WERI-Rb-1 (cell line): Measurements from ENCODE around the gene RIN3.
A peak's percentile ranks its signal among the peaks of the same experiment; 100 is the strongest.
"Not testable (repeated sequence)": the region's sequence is repeated elsewhere in the genome, so short reads cannot be mapped to it uniquely, and the experiment has no call there.

Experiments
- DNase-seq: peaks from one replicate; pipeline ENCODE4 v3.0.0-alpha.2; 2020
- H3K27ac ChIP-seq: fragments of 250-450 bp; sonication (Bioruptor Pico); 2 replicates; pipeline ENCODE4 v1.5.1; 2020; ENCODE audit warnings: mild to moderate bottlenecking, moderate library complexity
- H3K27me3 ChIP-seq: fragments of 250-450 bp; sonication (Bioruptor Pico); 2 replicates; pipeline ENCODE4 v1.5.1; 2021; ENCODE audit warnings: mild to moderate bottlenecking, low read depth, moderate library complexity; ENCODE audit not compliant: insufficient read depth, severe bottlenecking
- H3K36me3 ChIP-seq: fragments of 250-450 bp; sonication (Bioruptor Pico); 2 replicates; pipeline ENCODE4 v1.5.1; 2020; ENCODE audit warnings: mild to moderate bottlenecking, moderate library complexity
- H3K4me3 ChIP-seq: 2 replicates; pipeline ENCODE4 v1.5.1; 2011; ENCODE audit warnings: low read depth, mild to moderate bottlenecking, control low read depth, low read length
- H3K9me3 ChIP-seq: fragments of 250-450 bp; sonication (Bioruptor Pico); 2 replicates; pipeline ENCODE4 v1.5.1; 2021; ENCODE audit warnings: mild to moderate bottlenecking, moderate library complexity; ENCODE audit not compliant: severe bottlenecking
- TF ChIP-seq, protein P1 (sequence below): IDR thresholded peaks from 2 replicates; pipeline ENCODE4 v1.5.1; 2011; ENCODE audit warnings: low read depth, mild to moderate bottlenecking, control low read depth, inconsistent platforms, low read length

RIN3 gene

DNA sequence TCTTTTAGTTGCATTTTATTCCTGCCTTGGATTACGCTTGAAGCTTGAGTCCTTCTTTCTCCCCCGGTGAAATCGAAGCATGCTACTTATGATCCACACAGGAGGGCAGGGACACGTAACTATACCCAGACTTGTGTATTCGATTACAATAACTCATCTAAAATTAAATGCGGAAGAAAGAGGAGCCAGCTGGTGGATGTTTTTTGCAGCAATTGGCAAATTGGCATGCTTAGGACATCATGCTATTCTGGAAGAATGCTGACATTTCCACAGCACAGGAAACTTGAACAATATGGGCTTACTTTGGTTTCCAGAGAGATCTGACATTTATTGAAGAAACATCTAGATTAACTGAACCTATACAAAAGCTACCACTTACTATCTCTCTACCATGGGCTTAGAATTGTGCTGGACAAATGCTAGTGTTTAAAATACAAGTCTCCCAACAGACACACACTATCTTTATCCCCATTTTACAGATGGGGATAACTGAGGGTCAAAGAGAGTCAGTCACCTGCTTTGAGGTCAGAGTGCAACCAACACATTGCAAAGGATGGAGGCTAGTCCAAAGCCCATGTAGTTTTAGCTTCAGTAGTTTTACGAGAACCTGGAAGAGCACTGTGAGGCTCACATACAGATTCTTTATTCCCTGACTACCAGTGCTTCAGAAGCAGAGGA is 198.5 kb downstream of the RIN3 start:
- H3K9me3 ChIP-seq: no peaks in the 10 kb centered on the region
- H3K4me3 ChIP-seq: no peak overlapping the region
- H3K36me3 ChIP-seq: peaks cover 28% of the 10 kb centered on the region
- H3K27me3 ChIP-seq: no peaks in the 10 kb centered on the region
- DNase-seq: no peak
- H3K27ac ChIP-seq: no peak overlapping the region
- TF ChIP-seq, protein P1, sequence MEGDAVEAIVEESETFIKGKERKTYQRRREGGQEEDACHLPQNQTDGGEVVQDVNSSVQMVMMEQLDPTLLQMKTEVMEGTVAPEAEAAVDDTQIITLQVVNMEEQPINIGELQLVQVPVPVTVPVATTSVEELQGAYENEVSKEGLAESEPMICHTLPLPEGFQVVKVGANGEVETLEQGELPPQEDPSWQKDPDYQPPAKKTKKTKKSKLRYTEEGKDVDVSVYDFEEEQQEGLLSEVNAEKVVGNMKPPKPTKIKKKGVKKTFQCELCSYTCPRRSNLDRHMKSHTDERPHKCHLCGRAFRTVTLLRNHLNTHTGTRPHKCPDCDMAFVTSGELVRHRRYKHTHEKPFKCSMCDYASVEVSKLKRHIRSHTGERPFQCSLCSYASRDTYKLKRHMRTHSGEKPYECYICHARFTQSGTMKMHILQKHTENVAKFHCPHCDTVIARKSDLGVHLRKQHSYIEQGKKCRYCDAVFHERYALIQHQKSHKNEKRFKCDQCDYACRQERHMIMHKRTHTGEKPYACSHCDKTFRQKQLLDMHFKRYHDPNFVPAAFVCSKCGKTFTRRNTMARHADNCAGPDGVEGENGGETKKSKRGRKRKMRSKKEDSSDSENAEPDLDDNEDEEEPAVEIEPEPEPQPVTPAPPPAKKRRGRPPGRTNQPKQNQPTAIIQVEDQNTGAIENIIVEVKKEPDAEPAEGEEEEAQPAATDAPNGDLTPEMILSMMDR: no peak

DNA sequence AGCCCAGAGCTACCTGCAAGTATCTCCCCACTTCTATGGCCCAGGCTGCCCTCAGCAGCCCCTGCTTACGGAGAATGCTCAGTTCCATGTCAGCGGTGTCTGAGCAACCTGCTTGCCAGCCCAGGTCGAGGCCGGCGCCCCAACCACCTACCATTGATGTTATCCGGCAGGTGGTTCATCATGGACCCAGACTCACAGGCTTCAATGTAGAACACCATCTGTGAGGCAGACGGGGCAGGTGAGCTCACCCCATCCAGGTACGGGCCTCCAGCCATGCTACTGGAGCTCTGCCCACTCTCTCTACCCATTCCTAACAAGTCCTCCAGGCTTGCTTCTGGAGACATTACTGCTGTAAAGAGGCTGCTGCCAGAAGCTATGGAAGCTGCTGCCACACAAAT is 199.1 kb downstream of the RIN3 start:
- Histone ChIP-seq H3K36me3 (peaks cover 28% of the 10 kb centered on the region), H3K4me3 (no peak overlapping the region), H3K27me3 (no peaks in the 10 kb centered on the region), H3K9me3 (no peaks in the 10 kb centered on the region), H3K27ac (no peak overlapping the region)
- TF ChIP-seq, protein P1: no peak
- no peak for DNase-seq

DNA sequence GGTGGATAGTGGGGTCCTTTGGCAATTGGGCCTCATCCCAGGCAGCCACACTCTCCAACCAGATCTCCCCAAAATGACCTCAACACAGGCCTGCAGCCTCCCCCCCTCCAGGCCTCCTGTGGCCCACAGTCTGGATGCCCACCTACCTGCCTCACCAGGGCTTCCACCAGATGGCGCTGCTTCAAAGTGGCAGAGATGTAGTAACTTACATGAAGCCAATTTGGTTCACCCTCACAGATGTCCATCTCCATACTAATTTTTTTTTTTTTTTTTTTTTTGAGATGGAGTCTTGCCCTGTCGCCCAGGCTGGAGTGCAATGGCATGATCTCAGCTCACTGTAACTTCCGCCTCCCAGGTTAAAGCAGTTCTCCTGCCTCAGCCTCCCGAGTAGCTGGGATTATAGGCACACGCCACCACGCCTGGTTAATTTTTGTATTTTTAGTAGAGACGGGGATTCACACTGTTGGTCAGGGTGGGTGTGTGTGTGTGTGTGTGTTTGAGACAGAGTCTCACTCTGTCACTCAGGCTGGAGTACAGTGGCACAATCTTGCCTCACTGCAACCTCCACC is 201.2 kb downstream of the RIN3 start:
- H3K36me3 ChIP-seq: peaks cover 22% of the 10 kb centered on the region
- not testable (repeated sequence) for H3K27me3 ChIP-seq, H3K9me3 ChIP-seq, H3K27ac ChIP-seq, H3K4me3 ChIP-seq
- DNase-seq: peak; percentile 86
- TF ChIP-seq, protein P1: peak; percentile 80

DNA sequence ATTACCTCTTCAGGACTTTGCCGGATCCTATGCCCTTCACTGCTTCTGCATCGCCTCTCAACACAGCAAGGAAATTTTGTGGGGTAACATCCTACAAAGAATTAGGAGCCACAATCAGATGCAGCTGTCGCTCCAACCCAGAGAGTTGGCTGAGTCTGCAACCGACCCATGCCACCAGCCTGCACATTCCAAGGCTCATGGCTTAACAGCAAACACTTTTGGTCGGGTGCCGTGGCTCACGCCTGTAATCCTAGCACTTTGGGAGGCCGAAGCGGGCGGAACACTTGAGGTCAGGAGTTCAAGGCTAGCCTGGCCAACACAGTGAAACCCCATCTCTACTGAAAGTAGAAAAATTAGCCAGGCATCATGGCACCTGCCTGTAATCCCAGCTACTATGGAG is 202.6 kb downstream of the RIN3 start:
- Histone ChIP-seq H3K36me3 (peaks cover 15% of the 10 kb centered on the region), H3K27ac (no peak overlapping the region), H3K4me3 (no peak overlapping the region), H3K9me3 (no peaks in the 10 kb centered on the region), H3K27me3 (no peaks in the 10 kb centered on the region)
- DNase-seq: no peak
- TF ChIP-seq, protein P1: no peak

DNA sequence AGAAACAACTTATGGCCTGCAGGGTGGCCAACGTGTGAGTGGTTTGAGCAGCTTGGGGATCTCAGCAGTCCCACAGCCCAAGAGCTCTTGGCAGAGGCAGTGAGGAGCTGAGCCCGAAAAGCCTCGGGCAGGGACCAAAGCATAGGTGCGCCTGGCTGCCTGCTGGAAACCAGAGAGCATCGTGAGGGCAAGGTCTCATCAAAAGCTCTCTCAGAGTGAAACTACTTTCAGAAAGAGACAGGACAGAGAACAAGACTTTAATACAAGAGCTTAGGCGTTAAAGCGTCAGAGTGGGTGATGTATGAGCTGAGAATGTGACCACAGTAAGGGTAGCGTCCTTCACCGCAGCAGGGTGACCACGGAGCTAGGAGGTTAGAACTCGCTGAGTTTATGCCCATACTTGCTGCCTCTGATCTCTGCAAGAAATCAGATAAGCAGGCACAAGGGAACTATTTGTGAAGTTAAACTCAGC is 204.0 kb downstream of the RIN3 start:
- Histone ChIP-seq H3K36me3 (peaks cover 4% of the 10 kb centered on the region), H3K27me3 (no peaks in the 10 kb centered on the region), H3K27ac (no peak overlapping the region), H3K9me3 (no peaks in the 10 kb centered on the region), H3K4me3 (no peak overlapping the region)
- TF ChIP-seq, protein P1: no peak
- no peak for DNase-seq

DNA sequence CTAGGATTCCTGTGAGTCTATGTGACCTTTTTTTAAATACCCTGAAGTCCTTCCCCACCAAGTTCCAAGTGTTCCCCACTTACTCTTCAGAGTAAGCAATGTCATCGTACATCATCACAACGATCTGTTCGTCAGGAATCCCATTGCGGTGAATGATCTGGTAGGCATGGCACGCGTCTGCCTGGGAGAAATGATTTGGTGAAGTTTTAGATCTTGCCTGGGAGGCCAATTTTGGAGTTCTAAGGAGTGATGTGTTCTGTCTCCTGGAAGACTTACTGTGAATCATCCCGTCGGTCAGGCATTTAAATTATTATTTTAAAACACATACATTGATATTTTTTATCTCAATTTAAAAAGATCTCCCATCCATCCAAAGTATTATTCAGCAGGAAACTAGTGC is 205.1 kb downstream of the RIN3 start:
- Histone ChIP-seq H3K36me3 (peaks cover 4% of the 10 kb centered on the region), H3K27me3 (no peaks in the 10 kb centered on the region), H3K4me3 (no peak overlapping the region), H3K27ac (no peak overlapping the region), H3K9me3 (no peaks in the 10 kb centered on the region)
- DNase-seq: no peak
- TF ChIP-seq, protein P1: no peak
